ENCODE measurements around the gene RRAS2.

RRAS2 gene

GRCh38 chr11:14335712-14336111 is 23.3 kb downstream of the RRAS2 start:
- DNase-seq, result no peak

DNA sequence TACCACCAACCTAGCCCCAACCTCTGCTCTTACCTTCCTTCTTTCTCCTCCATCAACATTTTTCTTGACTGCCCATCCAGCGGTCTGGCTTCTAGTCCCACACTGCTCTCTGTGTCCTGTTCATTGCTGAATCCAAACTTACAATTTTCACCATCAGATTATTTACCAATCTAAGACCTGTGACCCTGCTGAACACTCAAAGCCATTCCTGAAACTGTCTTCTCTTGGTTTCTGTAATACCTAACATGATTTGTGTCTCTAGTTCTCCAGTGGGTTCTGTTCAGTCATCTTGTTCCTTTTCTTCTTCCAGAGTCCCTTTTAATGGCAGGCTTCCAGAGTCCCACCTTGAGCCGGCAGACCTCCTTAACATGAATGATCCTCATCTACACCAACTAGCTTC is 24.1 kb downstream of the RRAS2 start:
- no peak for DNase-seq

GRCh38 chr11:14334192-14334591 is 24.8 kb downstream of the RRAS2 start:
- DNase-seq, result no peak

GRCh38 chr11:14331476-14332136 is 27.4 kb downstream of the RRAS2 start:
- DNase-seq, result no peak

DNA sequence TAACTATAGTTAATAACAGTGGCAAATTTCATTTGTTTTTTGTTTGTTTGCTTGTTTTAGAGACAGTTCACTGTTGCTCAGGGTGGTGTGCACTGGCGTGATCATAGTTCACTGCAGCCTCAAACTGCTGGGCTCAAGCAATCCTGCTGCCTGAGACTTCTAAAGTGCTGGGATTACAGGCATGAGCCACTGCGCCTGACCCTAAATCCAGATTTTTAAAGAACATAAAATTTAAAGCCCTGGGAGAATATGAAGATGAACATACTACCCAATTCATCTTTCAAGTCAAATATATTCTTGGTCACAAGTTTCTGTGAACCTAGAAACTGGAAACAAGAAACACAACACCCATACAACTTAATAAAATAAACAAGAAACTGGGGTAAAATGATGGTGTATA is 28.1 kb downstream of the RRAS2 start:
- DNase-seq, result no peak

DNA sequence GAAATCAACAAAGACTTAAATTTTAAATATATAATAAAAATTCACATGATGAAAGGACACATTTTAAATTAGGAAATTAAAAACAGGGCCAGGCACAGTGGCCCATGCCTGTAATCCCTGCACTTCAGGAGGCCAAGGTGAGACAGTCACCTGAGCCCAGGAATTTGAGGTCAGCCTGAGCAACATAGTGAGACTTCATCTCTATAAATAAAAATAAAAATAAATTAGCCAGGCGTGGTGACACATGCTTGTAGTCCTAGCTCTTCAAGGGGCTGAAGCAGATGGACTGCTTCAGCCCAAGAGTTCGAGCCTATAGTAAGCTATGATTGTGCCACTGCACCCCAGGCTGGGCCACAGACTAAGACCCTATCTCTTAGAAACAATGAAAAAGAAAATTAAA is 29.3 kb downstream of the RRAS2 start:
- no peak for DNase-seq

GRCh38 chr11:14327116-14327515 is 31.9 kb downstream of the RRAS2 start:
- no peak for DNase-seq

DNA sequence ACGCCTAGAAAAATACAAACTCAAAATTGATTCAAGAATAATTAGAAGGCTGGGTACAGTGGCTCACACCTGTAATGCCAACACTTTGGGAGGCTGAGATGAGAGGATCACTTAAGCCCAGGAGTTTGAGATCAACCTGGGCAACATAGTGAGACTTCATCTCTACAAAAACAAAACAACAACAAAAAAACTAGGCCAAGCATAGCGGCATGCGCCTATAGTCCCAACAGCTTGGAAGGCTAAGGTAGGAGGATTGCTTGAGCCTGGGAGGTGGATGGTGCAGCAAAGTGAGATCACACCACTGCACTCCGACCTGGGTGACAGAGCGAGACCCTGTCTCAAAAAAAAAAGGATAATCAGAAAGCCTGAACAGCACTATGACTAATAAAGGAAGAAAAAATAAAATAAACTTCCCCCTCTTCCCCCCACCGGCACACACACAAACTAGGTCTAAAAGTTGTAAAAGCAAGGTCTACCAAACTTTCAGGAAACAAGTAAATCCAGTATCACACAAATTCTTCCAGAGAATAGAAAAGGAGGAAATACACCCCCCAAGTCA is 35.8 kb downstream of the RRAS2 start:
- DNase-seq, result no peak

DNA sequence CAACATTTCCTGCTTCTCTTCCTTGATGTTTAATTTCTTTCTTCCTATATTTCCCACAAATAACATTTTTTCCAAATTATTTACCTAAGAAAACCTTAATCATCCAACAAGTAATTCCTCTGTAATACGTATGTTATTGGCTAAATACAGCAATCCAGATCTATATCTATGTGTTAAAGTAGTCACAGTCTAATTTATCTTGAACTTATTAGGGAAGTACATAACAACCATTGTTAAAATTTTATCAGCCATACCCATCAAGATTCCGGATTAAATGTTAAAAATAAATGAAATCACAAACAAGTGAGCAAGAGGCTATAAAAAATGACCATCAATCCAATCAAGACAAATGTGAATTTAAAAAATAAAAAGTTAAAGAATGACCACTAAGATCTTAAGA is 36.5 kb downstream of the RRAS2 start:
- no peak for DNase-seq

DNA sequence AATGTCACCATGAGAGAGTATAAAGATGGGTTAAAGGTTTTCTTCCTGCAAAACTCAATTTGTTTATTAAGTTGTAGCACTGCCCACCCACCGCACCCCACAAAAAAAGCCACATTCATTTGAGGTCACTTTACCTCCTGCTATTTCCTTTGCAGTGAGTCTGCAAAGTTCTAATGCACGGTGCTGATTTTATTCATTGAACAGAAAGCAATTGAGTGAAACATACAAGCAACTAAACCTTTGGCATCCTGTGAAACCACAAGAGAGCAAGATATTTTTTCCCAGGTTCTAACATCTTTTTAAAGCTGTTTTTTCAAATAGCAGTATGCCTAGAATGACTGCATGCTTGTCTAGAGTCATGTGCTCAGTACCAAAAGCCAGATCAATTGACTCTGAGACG is 39.0 kb downstream of the RRAS2 start:
- DNase-seq, result no peak

DNA sequence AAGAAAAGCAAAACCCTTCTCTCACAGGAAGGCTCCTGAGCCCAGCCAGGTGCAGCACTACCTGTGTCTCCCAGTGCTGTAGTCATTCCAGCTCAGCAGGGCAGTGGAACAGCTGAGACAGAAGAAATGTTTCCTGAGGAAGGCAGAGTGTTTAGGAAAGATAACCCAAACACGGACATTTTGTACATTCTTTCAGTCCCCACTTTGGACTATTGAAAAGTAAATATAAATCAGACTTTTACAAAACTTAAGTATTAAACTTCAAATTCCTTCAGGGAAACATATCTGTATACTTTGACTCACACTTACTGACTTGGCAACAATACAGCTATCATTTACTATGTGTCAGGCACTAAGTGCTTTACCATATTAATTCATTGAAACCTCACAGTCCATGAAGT is 40.4 kb downstream of the RRAS2 start:
- DNase-seq, result no peak

DNA sequence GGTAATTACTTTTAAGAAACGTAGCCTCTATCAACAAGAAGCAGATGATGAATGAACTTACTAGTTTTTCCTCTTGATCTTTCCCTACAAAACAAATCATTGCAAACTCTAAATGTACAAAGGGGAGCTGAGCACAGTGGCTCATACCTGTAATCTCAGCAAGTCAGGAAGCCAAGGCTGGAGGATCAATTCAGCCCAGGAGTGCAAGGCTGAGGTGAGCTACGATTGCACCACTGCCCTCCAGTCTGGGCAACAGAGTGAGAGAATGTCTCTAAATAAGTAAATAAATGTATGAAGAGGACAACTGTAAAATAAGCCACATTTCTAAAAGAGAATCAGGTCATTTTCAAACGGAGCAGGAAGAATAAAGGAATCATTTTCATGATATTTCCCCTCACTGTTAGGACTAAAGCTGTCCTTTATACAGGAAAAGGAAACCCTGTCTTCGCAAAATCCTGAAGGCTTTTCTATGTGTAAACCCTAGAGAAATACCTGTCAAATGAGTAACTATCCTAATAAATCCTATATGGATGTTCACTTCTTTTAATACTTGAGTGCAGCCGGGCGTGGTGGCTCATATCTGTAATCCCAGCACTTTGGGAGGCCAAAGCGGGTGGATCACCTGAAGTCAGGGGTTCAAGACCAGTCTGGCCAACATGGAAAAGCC is 41.2 kb downstream of the RRAS2 start:
- no peak for DNase-seq

DNA sequence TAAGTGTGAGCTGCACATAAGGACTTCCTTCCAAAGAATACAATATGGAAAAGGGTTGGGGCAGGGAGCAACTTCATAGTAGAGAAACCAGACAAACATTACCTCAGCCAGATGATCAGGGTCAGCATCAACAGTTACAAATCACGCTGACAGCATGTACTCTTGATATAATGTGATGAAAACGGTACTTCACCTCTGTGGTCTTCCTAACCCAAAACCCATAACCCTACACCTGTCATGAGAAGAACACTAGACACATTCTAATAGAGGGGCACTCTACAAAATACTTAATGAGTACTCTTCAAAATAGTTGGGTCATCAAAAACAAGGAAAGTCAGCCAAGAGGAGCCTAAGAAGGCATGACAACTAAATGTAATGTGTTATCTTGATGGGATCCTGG is 43.9 kb downstream of the RRAS2 start:
- no peak for DNase-seq

- DNase-seq, result no peak
Observed at GRCh38 chr11:14314127-14314526, 44.9 kb downstream of the RRAS2 start.

- DNase-seq, result no peak
Observed at GRCh38 chr11:14312736-14313438, 46.1 kb downstream of the RRAS2 start.

DNA sequence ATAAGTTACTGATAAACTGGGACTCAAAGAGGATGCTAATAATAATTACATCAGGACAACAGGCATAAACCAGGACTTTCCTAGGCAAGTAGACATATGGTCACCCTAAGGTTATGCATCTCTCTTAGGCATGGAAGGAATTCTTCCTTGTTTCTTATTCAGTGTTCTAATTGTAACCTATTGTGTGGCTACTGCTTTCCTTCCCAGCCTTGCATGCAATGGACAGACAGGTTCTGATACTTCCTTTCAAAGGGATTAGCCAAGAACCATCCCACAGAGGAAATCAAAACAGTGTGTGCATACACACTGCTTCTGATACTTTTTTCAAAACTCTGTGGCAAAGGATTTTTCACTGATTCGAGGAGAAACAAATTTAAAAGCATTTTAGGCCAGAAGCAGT is 48.3 kb downstream of the RRAS2 start:
- no peak for DNase-seq

GRCh38 chr11:14309425-14310192 is 49.4 kb downstream of the RRAS2 start:
- no peak for DNase-seq

DNA sequence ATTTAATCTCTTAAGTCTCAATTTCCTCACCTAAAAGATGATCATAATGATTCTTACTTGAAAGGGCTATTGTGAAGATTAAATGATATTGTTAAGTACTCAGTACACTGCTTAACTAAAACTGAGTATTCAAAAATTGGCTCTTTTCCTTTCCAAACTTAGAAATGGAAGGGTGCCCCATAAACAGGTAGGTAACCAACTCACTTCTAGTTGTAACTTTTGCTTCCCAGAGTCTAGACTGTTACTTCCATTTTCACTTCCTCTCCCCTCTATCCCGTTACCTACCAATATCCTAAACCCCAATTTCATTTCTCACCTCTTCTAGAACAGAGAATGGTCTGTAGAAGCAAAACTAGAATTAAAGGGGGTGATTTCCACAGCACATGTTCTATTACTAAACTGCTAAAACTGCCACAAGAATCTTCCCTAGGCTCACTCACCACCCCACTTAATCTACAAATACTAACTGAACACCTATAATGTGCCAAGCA is 50.0 kb downstream of the RRAS2 start:
- DNase-seq, result no peak

DNA sequence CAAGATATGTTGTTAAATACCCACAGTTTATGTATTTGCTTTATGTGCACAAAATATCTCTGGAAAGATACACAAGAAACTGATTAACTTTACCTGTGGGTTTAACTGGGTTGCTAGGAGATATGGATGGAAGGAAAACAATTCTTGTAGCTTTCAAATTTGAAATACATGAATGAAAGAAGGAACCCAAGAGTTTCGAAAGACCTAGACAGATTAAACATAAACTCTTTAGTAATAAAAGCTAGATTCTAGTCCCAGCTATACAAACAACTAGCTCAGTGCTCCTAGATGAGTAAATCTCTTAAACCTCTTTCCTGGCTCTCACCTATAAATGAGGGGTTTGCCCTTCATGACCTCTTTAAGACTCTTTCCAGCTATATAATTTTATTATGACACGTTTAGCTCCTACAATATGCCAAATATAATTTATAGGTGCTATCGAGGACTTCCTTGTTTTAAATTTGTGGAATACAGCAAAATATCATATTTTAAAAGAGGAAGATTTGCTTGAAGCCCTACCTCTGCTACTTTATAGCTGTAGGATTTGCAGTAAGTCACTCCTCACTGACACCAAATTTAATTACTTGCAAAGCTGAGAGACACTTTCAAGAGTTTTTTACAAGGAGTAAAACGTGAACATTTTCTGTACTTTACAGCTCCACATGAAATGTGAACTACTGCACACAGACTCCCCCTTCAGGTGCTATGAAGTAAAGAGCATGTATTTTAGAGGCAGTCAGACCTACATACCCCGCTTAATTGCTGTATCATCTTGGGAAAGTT is 50.7 kb downstream of the RRAS2 start:
- no peak for DNase-seq

DNA sequence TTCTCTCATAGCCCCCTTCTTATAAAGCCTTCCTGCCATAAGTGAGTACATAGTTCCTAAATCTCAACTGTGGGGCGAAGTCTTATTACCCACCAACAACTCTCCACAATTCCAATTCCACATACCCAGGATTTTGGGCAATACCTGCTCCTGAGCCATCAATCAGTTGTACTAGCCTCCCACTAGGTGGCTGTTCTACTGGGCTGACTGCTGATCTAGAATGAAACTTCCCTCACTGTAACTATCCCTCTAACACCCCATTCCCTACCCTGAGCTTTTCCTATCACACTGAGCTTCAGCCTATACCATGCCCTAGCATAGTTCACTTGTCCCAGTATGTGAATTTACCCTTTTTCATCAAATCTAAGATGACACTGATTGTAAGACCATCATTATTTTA is 52.5 kb downstream of the RRAS2 start:
- DNase-seq, result no peak

GRCh38 chr11:14305649-14306048 is 53.3 kb downstream of the RRAS2 start:
- no peak for DNase-seq

GRCh38 chr11:14304601-14305000 is 54.4 kb downstream of the RRAS2 start:
- DNase-seq, result no peak
